IPS-NIHi11 (cell line): ENCODE measurements around the gene GIPR.
A peak's percentile ranks its signal among the peaks of the same experiment; 100 is the strongest.
"Not testable (repeated sequence)": the region's sequence is repeated elsewhere in the genome, so short reads cannot be mapped to it uniquely, and the experiment has no call there.

ENCODE experiments used
- DNase-seq: peaks from one replicate; pipeline ENCODE4 v3.0.0; 2012; ENCODE audit warnings: mixed read lengths, low spot score

Gene GIPR, protein sequence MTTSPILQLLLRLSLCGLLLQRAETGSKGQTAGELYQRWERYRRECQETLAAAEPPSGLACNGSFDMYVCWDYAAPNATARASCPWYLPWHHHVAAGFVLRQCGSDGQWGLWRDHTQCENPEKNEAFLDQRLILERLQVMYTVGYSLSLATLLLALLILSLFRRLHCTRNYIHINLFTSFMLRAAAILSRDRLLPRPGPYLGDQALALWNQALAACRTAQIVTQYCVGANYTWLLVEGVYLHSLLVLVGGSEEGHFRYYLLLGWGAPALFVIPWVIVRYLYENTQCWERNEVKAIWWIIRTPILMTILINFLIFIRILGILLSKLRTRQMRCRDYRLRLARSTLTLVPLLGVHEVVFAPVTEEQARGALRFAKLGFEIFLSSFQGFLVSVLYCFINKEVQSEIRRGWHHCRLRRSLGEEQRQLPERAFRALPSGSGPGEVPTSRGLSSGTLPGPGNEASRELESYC

DNA sequence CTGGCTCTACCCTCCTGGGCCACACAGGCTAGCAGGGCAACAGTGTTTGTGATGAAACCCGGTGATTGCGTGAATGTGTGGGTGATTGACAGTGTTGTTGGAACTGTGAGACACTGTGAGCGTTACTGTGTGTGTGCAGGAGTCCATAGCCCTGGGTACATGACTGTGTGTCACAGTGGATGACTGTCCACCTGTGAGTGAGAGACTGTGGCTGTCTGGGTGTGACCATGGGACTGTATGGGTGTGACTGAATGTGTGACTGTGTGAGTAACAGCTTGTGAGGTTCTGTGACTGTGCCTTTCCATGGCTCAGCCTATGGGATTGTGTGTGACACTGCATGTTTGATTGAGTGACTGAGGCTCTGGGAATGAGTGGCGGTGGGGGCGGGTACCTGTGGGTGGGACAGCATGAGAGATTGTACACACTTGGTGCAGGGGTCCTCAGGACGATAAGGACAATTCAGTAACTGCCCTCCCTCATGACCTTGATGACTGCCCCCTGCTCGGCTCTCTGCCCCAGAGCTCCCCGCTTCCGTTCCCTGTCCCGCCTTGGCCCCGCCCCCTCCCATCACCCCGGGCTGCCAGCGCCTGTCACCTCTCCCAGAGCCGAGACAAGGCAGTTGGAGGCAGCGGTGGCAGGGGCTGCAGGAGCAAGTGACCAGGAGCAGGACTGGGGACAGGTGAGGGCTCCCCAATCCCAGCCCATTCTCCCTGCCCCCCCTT lies at the start of gene GIPR:
Gene GIPR (plus strand): TSS at position 602 of the 722 bp plus-strand sequence. CDS start 1,300 bp downstream, outside the sequence.
- DNase-seq, result peak; percentile 79

DNA sequence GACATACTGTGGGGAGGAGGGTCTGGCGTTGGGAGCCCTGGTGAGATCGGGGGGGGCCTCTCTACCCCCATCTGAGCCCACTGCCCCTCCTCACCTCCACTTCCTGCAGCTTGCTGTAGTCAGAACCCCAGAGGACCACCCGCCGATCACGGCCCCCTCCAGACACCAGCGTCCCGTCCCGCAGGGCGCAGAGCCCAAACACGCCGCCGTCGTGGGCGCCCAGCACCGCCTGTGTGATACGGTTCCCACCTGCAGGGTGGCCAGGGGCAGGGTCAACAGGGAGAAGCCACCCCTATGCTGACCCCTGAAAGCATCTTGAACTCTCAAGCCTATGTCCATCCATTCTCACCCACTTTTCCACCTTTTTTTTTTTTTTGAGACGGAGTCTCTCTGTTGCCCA lies 46.6 kb upstream of the GIPR start:
- no peak for DNase-seq

DNA sequence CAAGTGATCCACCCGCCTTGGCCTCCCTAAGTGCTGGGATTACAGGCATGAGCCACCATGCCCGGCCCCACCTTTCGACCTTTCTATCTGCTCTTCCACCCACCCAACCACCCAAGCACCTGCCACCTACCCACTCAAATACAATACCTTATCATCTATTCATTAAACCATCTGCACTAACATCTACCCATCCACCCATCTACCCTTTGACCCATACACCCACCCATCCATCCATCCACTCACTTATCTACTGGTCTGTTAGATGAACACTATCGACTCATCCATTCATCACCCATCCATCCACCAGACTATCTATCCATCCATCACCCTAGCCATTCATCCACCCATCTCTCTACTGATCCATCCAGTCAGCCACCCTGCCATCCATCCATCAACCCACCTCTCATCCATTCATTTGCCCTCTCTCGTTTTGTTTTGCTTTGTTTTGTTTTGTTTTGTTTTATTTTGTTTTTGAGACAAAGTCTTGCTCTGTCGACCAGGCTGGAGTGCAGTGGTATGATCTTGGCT lies 46.0 kb upstream of the GIPR start:
- DNase-seq, result no peak

DNA sequence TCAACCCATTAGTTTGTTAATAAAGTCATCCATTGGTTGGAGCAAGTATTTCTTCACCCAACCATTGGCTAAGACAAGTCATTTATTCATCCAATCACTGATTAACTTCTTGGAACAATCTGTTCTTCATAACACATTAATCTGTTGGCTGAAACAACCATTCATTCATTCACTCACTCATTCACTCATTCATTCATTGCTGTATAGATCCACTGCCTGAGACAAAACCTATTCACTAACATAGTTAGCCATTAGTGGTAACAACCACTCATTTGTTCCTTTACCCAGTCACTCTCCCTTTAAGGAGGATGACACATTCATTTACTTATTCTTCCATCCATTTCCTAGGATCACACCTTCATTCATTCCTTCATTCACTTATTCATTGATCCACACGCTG lies 44.0 kb upstream of the GIPR start:
- no peak for DNase-seq

DNA sequence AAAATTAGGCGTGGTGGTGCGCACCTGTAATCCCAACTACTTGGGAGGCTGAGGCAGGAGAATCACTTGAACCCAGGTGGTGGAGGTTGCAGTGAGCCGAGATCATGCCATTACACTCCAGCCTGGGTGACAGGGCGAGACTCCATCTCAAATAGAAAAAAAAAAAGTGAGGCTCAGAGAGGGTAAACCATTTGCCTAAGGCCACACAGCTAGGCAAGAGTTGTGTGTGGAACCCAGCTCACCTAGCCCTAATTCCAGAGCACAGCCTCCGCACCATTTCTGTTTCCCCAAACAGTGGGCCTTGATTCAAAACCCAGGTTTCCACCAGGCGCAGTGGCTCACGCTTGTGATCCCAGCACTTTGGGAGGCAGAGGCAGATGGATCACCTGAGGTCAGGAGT lies 39.8 kb upstream of the GIPR start:
- DNase-seq, result not testable (repeated sequence)

DNA sequence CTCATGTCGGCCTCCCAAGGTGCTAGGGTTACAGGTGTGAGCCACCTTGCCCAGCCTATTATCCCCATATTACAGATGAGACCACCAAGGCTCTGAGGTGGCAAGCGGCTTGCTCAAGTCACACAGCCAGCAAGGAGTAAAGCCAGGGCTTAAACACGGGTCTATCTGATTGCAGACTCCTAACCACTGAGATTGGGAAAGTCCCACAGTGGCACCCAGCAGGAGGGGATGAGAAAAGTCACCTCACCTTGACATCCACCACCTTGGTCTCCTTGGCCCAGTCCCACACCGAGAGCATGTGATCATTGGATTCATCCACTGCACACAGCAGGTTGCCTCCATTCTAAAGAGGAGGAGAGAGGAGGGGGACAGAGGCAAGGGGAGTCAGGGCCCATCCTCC lies 38.3 kb upstream of the GIPR start:
- no peak for DNase-seq

DNA sequence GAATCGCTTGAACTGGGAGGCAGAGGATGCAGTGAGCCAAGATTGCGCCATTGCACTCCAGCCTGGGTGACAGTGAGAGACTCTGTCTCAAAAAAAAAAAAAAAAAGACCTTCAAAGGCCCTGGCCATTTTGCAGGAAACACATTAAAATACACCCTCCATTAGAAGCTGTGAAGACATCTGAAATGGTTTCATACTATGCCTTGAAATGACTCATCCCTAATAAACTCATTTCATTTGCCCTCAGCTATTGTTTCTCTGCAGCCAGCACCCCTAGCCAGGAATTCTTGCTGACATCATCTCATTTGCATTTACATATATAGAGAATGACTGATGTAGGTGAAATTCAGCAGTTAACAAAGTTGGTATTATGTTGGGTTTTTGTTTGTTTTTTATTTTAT lies 37.6 kb upstream of the GIPR start:
- DNase-seq, result no peak

DNA sequence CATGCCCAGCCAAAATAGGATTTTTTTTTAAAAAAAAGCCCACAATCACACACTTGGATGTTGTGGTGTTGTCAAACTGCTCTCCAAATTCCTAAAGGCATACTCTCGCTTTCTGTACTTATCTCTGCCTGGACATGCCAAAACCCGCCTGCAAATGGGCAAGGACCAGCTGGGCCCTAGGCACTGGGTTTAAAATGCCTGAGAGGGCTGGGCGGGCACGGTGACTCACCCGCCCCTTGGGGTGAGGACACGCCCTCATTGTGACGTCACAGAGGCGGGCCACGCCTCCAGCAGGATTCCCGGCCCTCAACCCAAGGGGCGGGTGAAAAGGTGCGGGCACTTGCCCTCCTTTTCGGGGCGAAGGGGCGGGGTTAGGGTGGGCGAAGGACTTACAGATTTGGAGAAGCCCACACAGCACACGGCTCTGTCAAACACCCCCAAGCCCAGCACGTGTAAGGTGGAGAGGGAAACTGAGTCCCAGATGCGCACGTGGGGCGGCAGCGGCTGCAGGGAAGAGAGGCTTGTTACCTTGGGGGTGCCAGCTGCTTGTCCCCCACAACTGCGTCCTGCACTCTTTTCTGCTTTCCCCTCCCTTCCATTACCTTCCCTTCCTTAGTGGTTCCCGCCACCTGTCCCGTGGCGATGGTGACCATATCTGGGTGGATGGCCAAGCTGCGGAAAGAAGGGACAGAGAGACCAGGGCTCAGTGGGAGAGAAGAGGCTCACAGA lies 35.4 kb upstream of the GIPR start:
- peak; percentile 97 for DNase-seq

DNA sequence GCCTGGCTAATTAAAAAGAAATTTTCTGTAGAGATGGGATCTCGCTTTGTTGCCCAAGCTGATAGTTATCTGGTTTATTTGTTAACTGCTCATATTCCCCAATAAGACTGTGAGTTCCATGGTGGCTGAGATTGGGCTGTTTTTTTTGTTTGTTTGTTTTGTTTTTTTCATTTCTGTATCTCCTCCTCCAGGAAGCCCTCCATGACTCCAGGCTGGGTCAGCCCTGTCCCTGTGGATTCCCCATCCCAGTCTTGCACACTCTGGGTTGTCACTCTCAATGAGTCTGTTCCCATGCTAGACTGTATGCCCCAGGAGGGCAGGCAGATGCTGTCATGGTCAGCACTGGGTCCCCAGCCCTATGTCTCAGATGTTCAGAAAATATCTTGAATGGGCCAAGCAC lies 31.7 kb upstream of the GIPR start:
- DNase-seq, result no peak

DNA sequence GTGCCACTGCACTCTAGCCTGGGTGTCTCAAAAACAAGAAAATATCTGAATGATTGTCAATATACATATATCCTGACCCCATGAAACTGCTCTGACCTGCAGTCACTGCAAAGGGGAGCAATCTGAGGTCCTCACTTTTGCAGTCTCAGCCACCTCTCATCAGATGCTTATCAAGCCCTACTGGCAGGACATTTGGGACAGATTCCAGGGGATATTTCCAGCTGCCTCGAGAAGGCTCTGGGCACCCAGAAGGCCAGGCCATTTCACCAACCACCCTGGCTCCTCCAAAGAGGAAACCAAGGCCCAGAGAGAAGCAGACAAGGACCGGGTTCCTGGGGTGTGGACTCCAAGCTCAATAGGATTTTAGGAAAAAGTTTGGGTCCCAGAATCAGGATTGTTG lies 31.1 kb upstream of the GIPR start:
- DNase-seq, result no peak

DNA sequence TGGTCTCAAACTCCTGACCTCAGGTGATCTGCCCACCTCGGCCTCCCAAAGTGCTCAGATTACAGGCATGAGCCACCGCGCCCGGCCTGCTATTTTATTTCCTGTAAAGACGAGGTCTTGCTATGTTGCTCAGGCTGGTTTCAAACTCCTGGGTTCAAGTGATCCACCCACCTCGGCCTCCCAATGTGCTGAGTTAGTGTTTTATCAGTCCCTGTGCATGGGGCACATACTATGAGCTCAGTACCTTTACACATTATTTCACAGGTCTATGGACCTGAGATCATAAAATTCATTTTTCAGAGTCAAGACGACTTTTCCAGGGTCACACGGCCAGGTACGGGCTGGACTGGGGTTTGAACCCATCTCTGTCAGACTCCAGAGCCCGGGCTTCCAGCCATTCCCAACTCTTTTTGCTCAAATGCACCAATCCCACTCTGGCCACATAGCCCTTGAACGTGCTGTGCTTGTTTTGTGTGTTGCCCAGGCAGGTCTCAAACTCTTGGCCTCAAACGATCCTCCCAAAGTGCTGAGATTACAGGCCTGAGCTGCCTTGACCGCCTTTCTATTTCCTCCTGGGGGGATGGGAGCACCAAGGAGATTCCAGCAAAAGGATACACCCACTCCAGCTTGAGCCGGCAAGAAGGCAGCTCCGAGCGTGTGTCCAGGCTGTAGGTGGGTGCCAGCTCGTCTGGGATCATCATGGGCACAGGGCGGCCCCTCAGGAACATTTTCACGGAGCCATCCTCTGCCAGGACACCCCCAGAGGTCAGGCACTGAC lies 29.9 kb upstream of the GIPR start:
- no peak for DNase-seq

DNA sequence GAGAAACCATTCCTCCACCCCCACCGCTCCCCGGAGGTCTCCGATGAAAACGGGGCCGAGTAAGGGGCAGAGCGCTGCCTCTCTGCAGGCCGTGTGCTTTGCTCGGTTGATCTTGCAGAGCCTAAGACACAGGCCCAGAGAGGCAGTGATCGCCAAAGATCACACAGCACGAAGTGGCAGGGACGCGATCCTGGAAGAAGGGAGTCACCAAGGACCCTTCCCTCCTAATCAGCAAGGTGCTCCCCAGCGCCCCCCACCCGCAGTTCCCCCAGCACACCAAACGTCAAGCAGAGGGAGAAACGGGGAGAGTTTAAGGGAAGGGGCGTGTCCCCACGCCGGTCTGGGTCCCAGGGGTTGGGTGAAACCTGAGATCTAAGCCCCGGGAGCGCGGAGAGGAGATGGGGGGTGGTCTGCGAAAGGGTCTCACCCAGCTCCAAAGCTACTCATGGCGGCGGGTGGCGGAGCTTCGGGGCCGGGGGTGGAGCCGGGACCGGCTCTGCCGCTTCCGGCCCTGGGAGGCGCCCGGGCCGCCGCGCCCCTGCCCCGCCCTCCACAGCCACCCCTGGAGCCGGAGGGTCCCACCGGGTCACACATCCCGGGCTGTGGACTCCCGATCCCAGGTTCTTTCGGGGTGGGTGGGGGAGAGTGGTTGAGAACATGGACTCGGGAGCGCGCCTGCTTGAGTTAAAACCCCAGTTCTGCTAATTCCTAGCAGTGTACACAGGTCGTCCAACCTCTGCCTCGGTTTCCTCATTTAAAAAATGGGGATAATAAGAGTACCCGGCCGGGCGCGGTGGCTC lies 28.9 kb upstream of the GIPR start, which contains the start of gene EML2:
Gene EML2 (minus strand): TSS at position 468 of the 800 bp plus-strand sequence. CDS start 21 bp downstream, at position 447.
- peak; percentile 70 for DNase-seq

DNA sequence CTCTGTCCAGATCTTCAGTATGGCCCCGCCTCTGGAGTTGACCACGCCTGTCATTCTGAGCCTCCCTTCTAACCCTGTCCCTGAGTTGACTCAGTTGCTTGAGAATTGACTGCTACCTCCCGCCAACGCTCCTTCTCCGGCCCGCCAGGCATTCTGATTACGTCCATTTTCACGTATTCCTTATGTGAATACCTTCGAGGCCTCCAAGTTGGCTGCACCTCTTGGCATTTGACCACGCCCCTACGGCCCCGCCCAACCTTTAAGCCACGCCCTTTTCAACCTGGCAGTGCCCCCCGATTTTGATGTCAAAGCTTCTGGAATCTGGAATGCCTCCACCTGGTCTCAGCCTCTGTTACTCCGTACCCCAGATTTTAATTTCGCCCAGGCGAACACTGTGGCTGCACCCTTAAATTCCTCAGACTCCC lies 27.2 kb upstream of the GIPR start:
- no peak for DNase-seq

DNA sequence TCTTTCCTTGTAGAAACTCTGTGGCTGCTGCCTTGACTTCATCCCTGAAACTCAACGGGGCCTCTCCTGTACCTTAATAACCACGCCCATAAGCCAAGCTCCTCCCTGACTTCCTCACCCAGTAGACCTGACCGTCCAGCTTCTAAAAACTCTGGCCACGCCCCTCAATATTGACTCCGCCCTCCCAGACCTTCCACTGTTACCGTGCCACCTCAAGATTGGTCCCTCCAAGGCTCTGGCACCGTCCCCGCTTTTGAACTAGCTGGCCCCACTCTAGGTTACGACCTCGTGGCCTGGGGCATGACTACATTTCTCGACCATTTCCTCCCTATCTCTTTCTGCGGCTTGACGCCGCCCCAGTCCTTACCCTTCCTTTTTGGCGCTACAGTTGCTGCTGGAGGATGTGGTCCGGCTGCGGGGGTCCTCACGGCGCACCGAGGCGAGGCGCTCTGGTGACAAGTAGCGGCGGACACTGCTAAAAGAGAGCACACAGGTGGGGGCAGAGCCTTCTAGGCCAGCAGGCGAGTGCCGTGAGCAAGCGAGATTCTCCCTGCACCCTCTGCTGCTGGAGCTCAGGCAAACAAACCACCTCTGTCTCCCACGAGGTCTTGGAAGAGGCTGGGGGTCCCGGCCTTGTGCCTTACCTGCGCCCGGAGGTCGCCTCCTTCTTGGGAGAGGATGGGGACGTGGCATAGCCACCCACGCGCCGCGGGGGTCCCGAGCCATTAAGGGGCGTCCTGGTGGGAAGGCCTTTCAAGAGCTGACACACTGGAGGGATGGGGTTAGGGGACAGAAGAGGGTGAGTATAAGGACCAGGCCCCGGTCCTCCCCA lies 26.5 kb upstream of the GIPR start:
- peak; percentile 80 for DNase-seq

DNA sequence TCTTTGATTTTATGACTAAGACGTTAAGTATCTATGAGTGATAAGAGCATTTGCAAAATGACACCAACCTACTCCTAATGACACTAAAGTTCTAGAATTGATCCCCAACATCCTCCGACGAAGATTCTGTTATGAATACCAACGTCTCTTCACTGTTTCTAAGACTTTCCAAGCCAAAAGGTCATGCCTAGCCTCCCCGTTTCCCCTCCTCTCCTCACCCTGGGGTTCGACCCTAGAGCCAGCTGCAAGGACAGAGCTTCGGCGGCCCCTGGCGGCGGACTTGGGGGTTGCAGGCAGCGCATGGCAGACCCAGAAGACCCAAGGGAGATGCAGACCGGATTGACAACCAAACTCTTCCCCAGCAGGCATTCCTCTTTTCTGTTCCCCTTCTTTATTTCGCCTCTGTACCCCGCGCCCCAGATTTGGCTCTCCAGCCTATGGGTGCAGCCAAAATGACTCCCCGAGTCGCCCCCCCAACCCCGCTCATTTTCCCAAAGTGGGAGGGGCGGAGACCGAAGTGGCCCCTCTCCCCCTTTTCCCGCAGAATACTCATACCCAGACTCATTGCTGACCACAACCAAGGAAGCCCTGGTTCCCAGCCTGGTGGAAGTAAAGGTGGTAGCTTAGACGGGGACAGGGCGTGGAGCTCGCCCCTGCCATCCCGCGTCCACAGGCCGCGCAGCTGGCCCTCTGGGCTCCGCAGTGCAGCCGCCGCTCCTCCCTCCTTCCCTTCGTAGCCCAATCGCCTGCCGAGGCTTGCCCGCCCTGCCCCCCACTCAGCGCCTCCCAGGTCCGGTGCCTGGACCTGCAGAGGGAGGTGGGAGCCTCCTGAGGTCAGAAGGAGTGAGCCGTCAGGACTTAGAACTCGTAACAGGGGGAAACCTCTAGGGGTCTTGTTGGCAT lies 24.7 kb upstream of the GIPR start:
- peak; percentile 72 for DNase-seq

DNA sequence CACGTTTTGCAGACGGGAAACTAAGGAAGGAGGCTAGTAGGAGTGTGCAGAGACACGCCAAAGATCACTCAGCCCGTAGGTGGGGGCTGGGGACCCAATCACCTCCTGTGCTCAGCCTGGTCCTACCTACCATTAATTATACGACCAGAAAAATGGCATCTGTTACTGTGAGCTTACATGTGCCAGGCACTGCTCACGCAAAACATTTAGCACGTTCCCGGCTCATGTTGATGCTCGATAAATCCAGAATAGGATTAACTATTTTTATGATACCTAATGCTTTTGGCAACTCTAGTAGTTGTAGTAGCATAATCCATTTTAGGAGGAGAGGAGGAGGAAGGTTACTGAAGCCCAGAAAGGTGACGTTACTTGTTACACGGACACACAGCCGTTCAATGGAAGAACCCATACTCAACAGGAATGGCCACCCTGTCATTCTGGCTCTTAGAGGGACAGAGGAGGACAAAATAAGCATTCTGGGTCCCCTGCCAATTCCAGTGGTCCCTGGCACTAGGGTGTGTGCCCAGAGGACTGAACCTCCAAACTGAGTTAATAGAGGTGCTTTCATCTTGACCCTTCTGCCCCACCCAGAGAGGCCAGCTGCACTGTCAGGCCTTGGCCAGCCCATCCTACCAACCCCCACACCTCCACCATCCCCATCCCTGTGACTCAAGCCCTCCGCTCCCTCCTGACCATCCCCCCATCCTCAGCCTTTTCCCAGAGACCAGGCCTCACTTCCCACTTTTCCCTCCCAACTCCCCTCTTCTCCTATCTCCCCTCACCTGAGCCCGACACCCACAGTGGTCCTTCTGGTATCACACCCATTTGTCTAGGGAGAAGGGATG lies 23.9 kb upstream of the GIPR start:
- no peak for DNase-seq

DNA sequence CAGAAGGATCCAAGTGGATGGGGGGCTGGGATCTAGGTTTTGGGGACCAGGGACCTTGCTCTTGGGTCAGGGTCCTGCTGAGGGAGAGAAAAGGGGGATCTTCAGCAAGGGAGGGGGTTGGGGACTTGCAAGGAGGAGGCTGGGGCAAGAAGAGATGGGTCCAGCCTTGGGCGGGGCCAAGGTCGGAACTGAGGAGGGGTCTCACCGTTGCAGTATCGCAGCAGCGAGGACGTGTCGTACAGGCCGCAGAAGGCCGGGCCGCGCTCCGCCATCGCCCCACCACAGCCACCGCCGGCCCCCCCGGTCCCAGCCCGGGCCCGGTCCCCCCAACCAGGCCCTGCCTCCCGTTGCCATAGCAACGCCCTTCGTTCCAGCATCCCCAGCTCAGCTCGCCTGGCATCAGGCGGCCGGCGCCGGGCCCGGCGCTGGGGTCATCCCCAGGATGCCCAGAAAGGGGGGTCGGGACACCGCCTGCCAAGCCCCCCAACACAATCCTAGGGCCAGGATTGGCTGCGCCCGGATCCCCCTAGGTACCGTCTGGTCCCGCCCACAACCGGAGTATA lies 22.9 kb upstream of the GIPR start:
- DNase-seq, result no peak
